HL-60 (cell line): ENCODE results near the gene OR4K14.
"Not testable (repeated sequence)": the region's sequence is repeated elsewhere in the genome, so short reads cannot be mapped to it uniquely, and the experiment has no call there.

Source experiments
- DNase-seq, 2 experiments: peaks; one replicate each; pipeline ENCODE4 v3.0.0-alpha.2; 2010 to 2020; ENCODE audit warnings: low read depth in 1 of 2, low spot score in 1 of 2
- H3K27ac ChIP-seq: fragments of 250-450 bp; sonication (Bioruptor Pico); replicated peaks from 2 replicates; pipeline ENCODE4 v1.5.1; 2020; ENCODE audit warnings: mild to moderate bottlenecking, moderate library complexity
- H3K27me3 ChIP-seq: fragments of 250-450 bp; sonication (Bioruptor Pico); 2 replicates; pipeline ENCODE4 v1.5.1; 2021; ENCODE audit warnings: mild to moderate bottlenecking, moderate library complexity; ENCODE audit not compliant: insufficient read depth, poor library complexity, severe bottlenecking
- H3K4me3 ChIP-seq: replicated peaks from 2 replicates; pipeline ENCODE4 v1.5.1; 2011; ENCODE audit warnings: mild to moderate bottlenecking, control low read depth, low read length; ENCODE audit not compliant: insufficient read depth
- CTCF ChIP-seq: IDR thresholded peaks from one replicate; pipeline ENCODE4 v1.5.1; 2011; ENCODE audit warnings: low read length, control low read depth, inconsistent platforms; ENCODE audit not compliant: insufficient read depth
- GABPA ChIP-seq: IDR thresholded peaks from 2 replicates; pipeline ENCODE4 v1.6.1; 2012; ENCODE audit warnings: low read depth
- POLR2AphosphoS5 ChIP-seq: IDR thresholded peaks from 2 replicates; pipeline ENCODE4 v1.6.1; 2012; ENCODE audit warnings: low read depth
- REST ChIP-seq: IDR thresholded peaks from 2 replicates; pipeline ENCODE4 v1.6.1; 2012; ENCODE audit warnings: low read depth; ENCODE audit not compliant: insufficient replicate concordance
- SPI1 ChIP-seq: IDR thresholded peaks from 2 replicates; pipeline ENCODE4 v1.6.1; 2012; ENCODE audit warnings: low read depth, mild to moderate bottlenecking, borderline replicate concordance

OR4K14 gene

GRCh38 chr14:19993438-19993837 lies 25.7 kb downstream of the OR4K14 start:
- no peak overlapping the region for H3K4me3 ChIP-seq
- TF ChIP-seq SPI1 (no peak), POLR2AphosphoS5 (no peak), REST (no peak), CTCF (no peak), GABPA (no peak)
- no peak for DNase-seq
- no peaks in the 10 kb centered on the region for H3K27me3 ChIP-seq
- H3K27ac ChIP-seq, result no peak overlapping the region

- no peak for DNase-seq
- Histone ChIP-seq H3K27me3 (no peaks in the 10 kb centered on the region), H3K27ac (no peak within 1 kb of the TSS), H3K4me3 (no peak within 1 kb of the TSS)
- no peak for TF ChIP-seq REST
- TF ChIP-seq CTCF, result no peak
- TF ChIP-seq POLR2AphosphoS5, result no peak
- no peak for TF ChIP-seq GABPA
- TF ChIP-seq SPI1, result no peak
These were observed 43.8 kb downstream of the OR4K14 start, which contains the start of gene OR4K15 for GRCh38 chr14:19975291-19975690. OR4K15 (plus strand) TSS chr14:19975591; CDS start chr14:19975591, 0 bp downstream.

GRCh38 chr14:19974844-19975243 lies 44.3 kb downstream of the OR4K14 start:
- Histone ChIP-seq H3K27me3 (no peaks in the 10 kb centered on the region), H3K4me3 (no peak overlapping the region), H3K27ac (no peak overlapping the region)
- no peak for DNase-seq
- no peak for TF ChIP-seq GABPA

GRCh38 chr14:19969735-19970134 lies 49.4 kb downstream of the OR4K14 start:
- H3K4me3 ChIP-seq, H3K27ac ChIP-seq, H3K27me3 ChIP-seq, DNase-seq: not testable (repeated sequence)
